ENCODE results near the gene TOP1.

The TOP1 gene

DNA sequence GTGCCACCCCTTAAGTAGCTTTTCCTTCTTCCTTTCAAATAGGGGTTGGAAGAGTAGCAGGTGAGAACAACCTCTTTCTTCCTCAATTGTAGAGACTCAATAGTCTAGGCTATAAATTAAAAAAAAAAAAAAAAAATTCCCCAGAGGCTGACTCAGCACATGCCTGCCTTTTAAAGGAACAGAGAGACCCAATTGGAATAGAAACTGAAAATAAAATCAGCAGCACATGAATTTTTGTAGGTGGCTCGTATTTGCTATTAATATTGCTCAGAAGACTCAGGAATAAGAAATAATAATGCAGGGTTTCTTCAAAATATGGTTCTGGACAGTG lies 19.3 kb downstream of the TOP1 start:
- H3K36me3 Mint-ChIP-seq (ENCODE audit: insufficient read depth) = peaks cover 21% of the 10 kb centered on the region
- peak in 1 of 3 experiments; percentile 7 for DNase-seq
- peak; percentile 76 for ATAC-seq (replicated peaks)
- peak overlapping the region; percentile 60 to 82 for H3K4me3 Mint-ChIP-seq
- H3K9me3 Mint-ChIP-seq = no peaks in the 10 kb centered on the region
- H3K27me3 Mint-ChIP-seq = no peaks in the 10 kb centered on the region
- peaks cover 62 to 85% of the 10 kb centered on the region in 2 donors for H3K4me1 Mint-ChIP-seq (ENCODE audit: low read depth in 2 of 2)
- peak overlapping the region; percentile 4 to 69 for H3K27ac Mint-ChIP-seq

DNA sequence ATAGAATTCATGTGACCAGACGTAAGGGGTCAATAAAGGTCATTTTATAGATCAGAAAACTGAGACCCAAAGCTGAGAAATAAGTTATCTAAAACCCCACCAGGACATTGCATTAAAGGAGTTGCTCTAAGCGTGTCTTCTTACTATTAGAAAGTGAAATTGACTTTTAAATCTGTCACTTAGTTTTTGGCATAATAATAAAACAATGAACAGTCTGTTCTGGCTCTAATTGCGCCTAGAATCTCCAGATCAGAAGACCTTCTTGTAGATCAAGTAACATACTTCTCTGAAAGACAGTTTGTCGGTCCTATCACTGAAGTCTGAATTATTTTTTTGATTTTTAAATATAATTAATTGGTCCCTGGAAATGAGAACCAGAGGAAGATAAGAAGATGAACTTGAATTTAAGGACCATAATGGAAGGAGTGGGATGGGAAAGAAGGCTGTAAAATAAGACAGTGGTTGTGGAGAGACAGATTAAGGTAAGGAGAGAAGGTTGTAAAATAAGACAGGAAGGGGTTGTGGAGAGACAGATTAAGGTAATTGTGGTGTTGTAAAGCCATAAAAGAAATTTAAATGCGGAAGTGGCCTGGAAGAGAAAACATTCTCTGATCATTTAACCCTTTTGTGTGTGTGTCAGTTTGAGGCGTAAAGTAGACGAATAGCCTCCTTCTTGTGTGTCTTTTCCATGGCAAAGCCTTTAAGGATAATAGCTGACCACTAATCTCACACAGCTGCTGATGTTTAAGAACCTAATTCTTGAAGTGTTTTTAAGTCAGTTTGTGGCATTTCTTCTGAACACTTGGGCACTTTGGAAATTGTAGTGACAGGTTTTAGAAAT lies 20.1 kb downstream of the TOP1 start:
- DNase-seq (no peak), ATAC-seq (replicated peaks) (peak; percentile 62)
- Mint-ChIP-seq H3K27me3 (no peaks in the 10 kb centered on the region), H3K27ac (peak overlapping the region; percentile 4 to 69), H3K4me3 (peak overlapping the region; percentile 60 to 82), H3K4me1 (ENCODE audit: low read depth in 2 of 2) (peaks cover 64 to 85% of the 10 kb centered on the region in 2 donors), H3K9me3 (no peaks in the 10 kb centered on the region), H3K36me3 (ENCODE audit: insufficient read depth) (peaks cover 21% of the 10 kb centered on the region)

DNA sequence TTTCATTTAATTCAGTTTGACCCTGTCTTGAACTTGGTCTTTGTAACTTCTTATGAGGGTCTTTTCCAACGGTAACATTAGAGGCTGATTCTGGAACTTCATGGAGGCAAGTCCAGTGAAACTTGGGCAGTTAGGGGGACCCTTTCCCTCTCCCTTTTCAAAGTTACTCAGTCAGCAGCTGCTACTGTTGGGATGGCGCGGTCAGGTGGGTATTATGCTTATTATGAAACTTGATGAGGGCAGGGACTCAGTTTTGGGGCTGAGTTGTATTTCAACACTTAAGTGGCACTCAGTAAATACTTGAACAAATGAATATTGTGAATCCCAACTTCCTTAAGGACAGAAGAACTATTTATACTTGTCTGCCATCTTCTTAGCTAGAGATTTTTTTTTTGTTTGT lies 20.8 kb downstream of the TOP1 start:
- H3K9me3 Mint-ChIP-seq = no peaks in the 10 kb centered on the region
- peaks cover 18% of the 10 kb centered on the region for H3K36me3 Mint-ChIP-seq (ENCODE audit: insufficient read depth)
- DNase-seq (no peak), ATAC-seq (replicated peaks) (no peak)
- peak overlapping the region; percentile 60 to 82 for H3K4me3 Mint-ChIP-seq
- no peaks in the 10 kb centered on the region for H3K27me3 Mint-ChIP-seq
- H3K4me1 Mint-ChIP-seq (ENCODE audit: low read depth in 2 of 2) = peaks cover 67 to 87% of the 10 kb centered on the region in 2 donors
- H3K27ac Mint-ChIP-seq = peak overlapping the region in 1 of 2 donors; percentile 69

DNA sequence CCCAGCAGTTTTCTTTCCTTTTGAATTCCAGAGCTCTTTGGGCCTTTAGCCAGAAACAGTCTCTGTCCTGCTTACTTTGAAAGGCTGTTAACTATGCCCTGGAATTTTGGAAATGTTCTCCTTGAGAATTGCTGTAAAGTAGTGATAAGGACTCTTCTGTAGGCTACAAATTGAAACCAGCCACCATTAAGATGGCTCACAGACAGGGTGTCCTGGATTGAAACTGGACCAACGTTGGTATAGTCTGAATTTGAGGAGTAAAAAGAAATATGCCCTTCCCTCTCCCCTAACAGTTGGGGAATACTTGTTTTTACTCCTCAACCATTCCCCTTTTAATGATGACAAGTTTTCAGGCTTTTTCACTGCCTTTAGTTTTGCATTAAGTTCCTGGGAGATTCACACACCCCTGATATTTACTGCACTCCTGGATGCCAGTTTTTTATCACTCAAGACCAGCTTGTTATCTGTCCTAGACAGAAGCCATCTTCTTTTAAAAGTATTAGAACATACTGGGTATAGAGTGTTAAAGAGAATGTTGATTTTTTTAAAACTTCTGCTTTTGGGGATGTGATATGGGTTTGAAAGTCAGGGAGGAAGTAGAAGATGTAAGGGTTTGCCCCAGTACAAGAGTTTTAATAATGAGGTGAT lies 21.9 kb downstream of the TOP1 start:
- Mint-ChIP-seq H3K4me1 (ENCODE audit: low read depth in 2 of 2) (peaks cover 67 to 92% of the 10 kb centered on the region in 2 donors), H3K27me3 (no peaks in the 10 kb centered on the region), H3K4me3 (peak overlapping the region in 1 of 2 donors; percentile 82), H3K27ac (peak overlapping the region in 1 of 2 donors; percentile 69), H3K9me3 (no peaks in the 10 kb centered on the region), H3K36me3 (ENCODE audit: insufficient read depth) (peaks cover 16% of the 10 kb centered on the region)
- DNase-seq (no peak), ATAC-seq (replicated peaks) (no peak)

DNA sequence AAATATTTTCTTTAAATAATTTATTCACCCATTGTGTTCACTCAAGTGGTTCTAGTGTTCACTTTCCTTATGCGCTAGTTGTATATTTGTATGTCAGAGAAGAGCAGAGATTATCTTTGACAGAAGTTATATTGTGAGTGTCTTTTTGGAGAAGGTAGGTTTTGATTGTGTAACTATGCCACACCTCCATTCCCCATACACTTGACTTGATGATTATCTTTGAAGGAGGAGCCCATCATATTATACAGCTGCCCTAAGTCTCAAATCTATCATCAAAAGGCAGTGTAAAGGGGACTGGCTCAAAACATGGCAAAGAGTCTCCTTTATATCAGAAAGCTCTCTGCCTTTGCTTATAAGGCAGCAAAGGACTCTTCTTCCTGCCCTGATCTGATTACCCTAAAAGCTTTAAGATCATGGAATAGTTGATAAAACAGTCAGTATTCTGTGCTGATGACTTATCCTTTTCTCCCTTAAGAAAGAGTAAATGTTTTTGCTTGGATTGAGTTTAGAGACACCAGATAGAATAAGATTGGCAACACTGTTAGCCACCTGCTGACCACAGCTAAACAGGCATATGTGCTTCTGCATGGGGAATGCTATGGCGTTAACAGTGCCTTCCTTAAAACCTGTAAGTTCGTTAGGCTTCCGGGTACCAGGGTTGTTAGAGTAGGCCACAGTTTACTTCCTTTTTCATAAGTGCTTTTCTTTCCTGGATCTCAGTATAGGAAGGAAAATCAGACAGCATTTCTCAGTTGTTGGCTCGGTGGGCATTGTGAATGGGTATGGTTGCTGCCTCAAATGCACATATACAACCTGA lies 22.6 kb downstream of the TOP1 start:
- Mint-ChIP-seq H3K4me1 (ENCODE audit: low read depth in 2 of 2) (peaks cover 69 to 93% of the 10 kb centered on the region in 2 donors), H3K27ac (peak overlapping the region in 1 of 2 donors; percentile 11)
- ATAC-seq (replicated peaks) = no peak

DNA sequence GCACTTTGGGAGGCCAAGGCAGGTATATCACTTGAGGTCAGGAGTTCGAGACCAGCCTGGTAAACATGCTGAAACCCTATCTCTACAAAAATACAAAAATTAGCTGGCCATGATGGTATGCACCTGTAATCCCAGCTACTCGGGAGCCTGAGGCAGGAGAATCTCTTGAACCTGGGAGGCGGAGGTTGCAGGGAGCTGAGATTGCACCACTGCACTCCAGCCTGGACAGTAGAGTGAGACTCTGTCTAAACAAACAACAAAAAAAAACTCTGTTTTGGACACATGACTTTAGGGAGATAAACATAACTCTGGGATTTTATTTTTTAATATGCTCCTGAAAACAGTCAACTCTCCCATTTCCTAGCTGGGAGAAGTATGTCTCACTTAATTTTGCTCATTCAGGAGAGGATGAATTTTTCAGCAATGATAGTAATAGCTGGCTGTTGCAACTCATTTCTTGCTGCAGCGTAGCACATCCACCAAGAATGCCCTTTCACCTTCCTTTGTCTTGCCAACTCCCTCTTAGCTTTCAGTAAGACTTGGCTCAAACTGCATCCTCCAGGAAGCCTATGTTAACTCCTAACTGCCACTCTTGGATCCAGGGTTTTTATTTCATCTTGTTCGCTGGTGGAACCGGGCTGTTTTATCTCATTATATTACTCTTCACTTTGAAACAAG lies 24.3 kb downstream of the TOP1 start:
- no peaks in the 10 kb centered on the region for H3K27me3 Mint-ChIP-seq
- no peak overlapping the region for H3K27ac Mint-ChIP-seq
- no peaks in the 10 kb centered on the region for H3K9me3 Mint-ChIP-seq
- ATAC-seq (replicated peaks) (no peak), DNase-seq (no peak)
- peaks cover 15% of the 10 kb centered on the region for H3K36me3 Mint-ChIP-seq (ENCODE audit: insufficient read depth)
- H3K4me3 Mint-ChIP-seq = no peak overlapping the region
- peaks cover 58 to 79% of the 10 kb centered on the region in 2 donors for H3K4me1 Mint-ChIP-seq (ENCODE audit: low read depth in 2 of 2)

More for the DNA sequence above, 22.6 kb downstream of the TOP1 start:
- Mint-ChIP-seq H3K27me3 (no peaks in the 10 kb centered on the region), H3K4me3 (peak overlapping the region; percentile 40 to 82), H3K9me3 (no peaks in the 10 kb centered on the region), H3K36me3 (ENCODE audit: insufficient read depth) (peaks cover 19% of the 10 kb centered on the region)
- DNase-seq = no peak

DNA sequence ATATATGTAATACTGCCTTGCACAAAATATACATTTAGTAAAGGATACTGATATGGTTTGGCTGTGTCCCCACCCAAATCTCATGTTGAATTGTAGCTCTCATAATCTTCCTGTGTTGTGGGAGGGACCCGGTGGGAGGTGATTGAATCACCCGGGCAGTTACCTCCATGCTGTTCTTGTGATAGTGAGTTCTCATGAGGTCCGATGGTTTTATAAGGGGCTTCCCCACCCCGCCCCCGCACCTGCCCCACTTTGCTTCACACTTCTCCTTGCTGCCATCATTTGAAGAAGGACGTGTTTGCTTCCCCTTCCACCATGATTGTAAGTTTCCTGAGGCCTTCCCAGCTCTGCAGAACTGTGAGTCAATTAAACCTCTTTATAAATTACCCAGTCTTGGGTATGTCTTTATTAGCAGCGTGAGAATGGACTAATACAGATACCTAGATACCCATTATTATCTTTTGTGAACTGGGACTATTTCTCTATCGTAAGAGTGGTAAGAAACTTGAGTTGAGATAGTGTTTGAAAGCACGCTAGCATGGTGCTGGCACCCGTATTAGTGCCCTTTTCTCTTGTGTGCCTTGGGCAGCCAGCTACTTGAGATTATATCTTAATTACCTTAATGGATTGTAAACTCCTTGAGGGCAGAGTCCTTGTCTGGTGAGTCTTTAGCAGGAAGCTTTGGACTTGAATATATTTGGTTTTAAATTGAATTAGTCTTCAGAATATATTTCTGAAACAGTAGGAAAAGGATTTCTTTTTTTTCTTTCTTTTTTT lies 25.6 kb downstream of the TOP1 start:
- Mint-ChIP-seq H3K27ac (no peak overlapping the region), H3K9me3 (no peaks in the 10 kb centered on the region), H3K27me3 (no peaks in the 10 kb centered on the region), H3K36me3 (ENCODE audit: insufficient read depth) (peaks cover 15% of the 10 kb centered on the region), H3K4me1 (ENCODE audit: low read depth in 2 of 2) (peaks cover 53 to 76% of the 10 kb centered on the region in 2 donors), H3K4me3 (no peak overlapping the region)
- no peak for ATAC-seq (replicated peaks)
- DNase-seq = no peak

DNA sequence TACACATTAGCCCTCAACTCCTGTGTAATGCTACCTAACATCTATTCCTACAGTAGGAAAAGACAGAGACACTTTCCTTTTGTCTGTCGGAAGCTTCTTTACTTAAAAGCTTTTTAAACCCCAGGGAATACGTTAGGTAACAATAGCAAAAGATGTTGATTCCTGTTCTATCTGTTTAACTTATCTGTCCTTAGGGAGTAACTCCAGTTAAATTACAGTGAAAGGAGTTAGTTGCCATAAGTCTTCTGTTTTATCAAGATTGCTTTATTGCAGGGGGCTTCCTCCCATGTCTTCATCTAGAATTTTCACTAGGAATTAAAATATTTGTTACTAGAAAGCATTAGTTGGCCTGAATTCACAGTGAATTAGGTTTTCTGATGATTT lies 26.2 kb downstream of the TOP1 start:
- Mint-ChIP-seq H3K27ac (no peak overlapping the region), H3K36me3 (ENCODE audit: insufficient read depth) (peaks cover 19% of the 10 kb centered on the region), H3K27me3 (no peaks in the 10 kb centered on the region), H3K9me3 (no peaks in the 10 kb centered on the region), H3K4me1 (ENCODE audit: low read depth in 2 of 2) (peaks cover 47 to 75% of the 10 kb centered on the region in 2 donors), H3K4me3 (peak overlapping the region in 1 of 2 donors; percentile 29)
- no peak for ATAC-seq (replicated peaks)
- no peak for DNase-seq

DNA sequence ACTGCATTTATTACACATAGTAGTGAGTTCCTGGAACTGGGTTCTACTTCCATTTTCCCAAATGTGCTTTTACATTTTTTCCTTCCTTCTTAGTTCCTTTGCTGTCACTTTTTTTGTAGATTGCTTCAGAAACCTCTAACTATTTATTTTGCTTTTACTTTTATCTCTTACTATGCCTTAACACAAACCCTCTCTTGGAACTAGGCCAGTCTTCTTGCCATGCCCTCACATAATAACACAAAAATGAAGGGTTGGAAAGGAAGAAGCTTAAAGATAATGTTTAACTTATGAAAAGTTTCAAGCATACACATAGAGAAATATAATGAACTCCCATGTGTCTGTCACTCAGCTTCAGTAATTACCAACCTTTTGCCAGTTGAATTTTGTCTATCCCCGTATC lies 27.1 kb downstream of the TOP1 start:
- H3K4me1 Mint-ChIP-seq (ENCODE audit: low read depth in 2 of 2) = peaks cover 41 to 73% of the 10 kb centered on the region in 2 donors
- H3K27me3 Mint-ChIP-seq = no peaks in the 10 kb centered on the region
- DNase-seq (no peak), ATAC-seq (replicated peaks) (no peak)
- H3K4me3 Mint-ChIP-seq = peak overlapping the region in 1 of 2 donors; percentile 18
- no peaks in the 10 kb centered on the region for H3K9me3 Mint-ChIP-seq
- H3K36me3 Mint-ChIP-seq (ENCODE audit: insufficient read depth) = peaks cover 19% of the 10 kb centered on the region
- H3K27ac Mint-ChIP-seq = peak overlapping the region in 1 of 2 donors; percentile 69

DNA sequence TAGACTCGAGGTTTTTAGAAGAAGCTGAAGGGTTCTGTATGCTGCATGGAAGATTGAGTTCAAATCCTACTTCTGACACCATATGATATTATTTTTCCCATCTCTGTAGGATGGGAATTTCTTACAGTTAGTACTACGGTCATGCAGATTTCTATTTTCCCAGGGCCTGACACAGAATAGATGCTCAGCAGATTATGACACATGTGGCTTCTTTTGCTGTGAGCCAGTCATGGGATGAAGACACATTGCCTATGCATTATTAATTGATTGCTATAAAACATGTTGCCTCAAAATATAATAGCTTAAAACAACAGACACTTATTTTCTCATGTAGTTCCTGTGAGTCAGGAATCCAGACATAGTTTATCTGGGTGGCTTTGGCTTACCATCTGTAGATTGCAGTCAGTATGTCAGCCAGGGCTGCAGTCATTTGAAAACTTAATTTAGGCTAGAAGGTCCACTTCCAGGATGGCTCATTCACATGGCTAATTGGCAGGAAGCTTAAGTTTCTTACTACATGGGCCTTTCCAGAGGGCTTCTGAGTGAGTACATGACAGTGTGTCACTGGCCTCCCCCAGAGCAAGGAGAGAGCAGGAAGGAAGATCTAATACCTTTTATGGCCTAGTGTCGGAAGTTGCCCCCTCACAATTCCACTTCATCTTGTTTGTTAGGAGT lies 29.5 kb downstream of the TOP1 start:
- peaks cover 28 to 62% of the 10 kb centered on the region in 2 donors for H3K4me1 Mint-ChIP-seq (ENCODE audit: low read depth in 2 of 2)
- no peak for ATAC-seq (replicated peaks)
- H3K4me3 Mint-ChIP-seq = no peak overlapping the region
- no peaks in the 10 kb centered on the region for H3K9me3 Mint-ChIP-seq
- DNase-seq = no peak
- H3K36me3 Mint-ChIP-seq (ENCODE audit: insufficient read depth) = peaks cover 32% of the 10 kb centered on the region
- H3K27me3 Mint-ChIP-seq = no peaks in the 10 kb centered on the region
- H3K27ac Mint-ChIP-seq = no peak overlapping the region

DNA sequence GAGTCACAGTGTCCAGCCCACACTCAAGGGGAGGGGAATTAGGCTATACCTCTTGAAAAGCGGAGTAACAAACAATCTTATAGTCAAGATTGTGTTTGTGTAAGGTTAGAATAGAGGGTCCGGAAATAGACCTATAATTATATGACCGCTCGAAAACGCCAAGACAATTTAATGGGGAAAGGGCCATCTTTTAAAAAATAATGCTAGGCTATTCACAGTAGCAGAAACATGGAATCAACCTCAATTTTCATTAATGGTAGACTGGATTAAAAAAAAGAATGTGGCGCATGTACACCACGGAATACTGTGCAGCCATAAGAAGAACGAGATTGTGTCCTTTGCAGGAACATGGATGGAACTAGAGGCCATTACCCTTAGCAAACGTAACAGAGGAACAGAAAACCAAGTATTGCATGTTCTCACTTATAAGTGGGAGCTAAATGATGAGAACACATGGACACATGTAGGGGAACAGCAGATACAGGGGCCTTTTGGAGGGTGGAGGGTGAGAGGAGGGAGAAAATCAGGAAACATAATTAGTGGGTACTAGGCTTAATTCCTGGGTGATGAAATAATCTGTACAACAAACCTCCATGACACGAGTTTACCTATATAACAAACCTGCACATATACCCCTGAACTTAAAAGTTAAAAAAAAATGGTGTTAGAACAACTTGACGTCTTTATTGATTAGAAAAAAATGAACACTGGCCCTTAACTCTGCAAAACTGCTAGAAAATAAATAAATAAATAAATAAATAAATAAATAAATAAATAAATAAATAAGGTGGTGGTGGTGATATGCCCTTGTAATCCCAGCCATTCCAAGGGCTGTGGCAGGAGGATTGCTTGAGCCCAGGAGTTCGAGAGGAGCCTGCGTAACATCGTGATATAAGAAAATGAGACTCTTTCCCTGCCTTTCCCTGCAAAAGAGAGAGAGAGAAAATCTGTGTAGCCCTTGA lies 30.3 kb downstream of the TOP1 start:
- H3K27ac Mint-ChIP-seq = no peak overlapping the region

More for the DNA sequence above, 30.3 kb downstream of the TOP1 start:
- Mint-ChIP-seq H3K4me1 (ENCODE audit: low read depth in 2 of 2) (peaks cover 29 to 62% of the 10 kb centered on the region in 2 donors), H3K36me3 (ENCODE audit: insufficient read depth) (peaks cover 37% of the 10 kb centered on the region), H3K4me3 (no peak overlapping the region), H3K9me3 (no peaks in the 10 kb centered on the region), H3K27me3 (no peaks in the 10 kb centered on the region)
- no peak for ATAC-seq (replicated peaks)
- DNase-seq = no peak
